Loucy (cell line): Measurements from ENCODE around the gene ASPDH.
"Not testable (repeated sequence)": the region's sequence is repeated elsewhere in the genome, so short reads cannot be mapped to it uniquely, and the experiment has no call there.

Experiments
- H2AFZ ChIP-seq: fragments of 200-600 bp; sonication (generic); 2 replicates; pipeline ENCODE4 v1.6.0; 2016; ENCODE audit warnings: antibody characterized with exemption, mild to moderate bottlenecking, low read length, moderate library complexity
- H3F3A ChIP-seq: fragments of 200-600 bp; 2 replicates; pipeline ENCODE4 v1.6.0; 2016; ENCODE audit warnings: antibody characterized with exemption, low read depth, mild to moderate bottlenecking
- H3K27me3 ChIP-seq: fragments of 200-600 bp; sonication (generic); 2 replicates; pipeline ENCODE4 v1.6.1; 2014; ENCODE audit warnings: low read length, mild to moderate bottlenecking; ENCODE audit not compliant: insufficient read depth, poor library complexity, severe bottlenecking
- H3K36me3 ChIP-seq: fragments of 200-600 bp; sonication (generic); 2 replicates; pipeline ENCODE4 v1.6.1; 2016; ENCODE audit warnings: low read length; ENCODE audit not compliant: insufficient read depth
- H3K4me1 ChIP-seq: fragments of 200-600 bp; sonication (generic); 2 replicates; pipeline ENCODE4 v1.5.1; 2014; ENCODE audit warnings: low read length, mild to moderate bottlenecking; ENCODE audit not compliant: insufficient read depth, poor library complexity, severe bottlenecking
- H3K4me2 ChIP-seq: fragments of 200-600 bp; sonication (generic); 2 replicates; pipeline ENCODE4 v1.6.0; 2014; ENCODE audit warnings: antibody characterized with exemption, low read length, low read depth, mild to moderate bottlenecking; ENCODE audit not compliant: poor library complexity, severe bottlenecking
- H3K4me3 ChIP-seq: fragments of 200-600 bp; sonication (generic); 2 replicates; pipeline ENCODE4 v1.5.1; 2014; ENCODE audit warnings: low read length, mild to moderate bottlenecking, mixed read lengths; ENCODE audit not compliant: poor library complexity, severe bottlenecking
- H3K79me2 ChIP-seq: fragments of 200-600 bp; sonication (generic); 2 replicates; pipeline ENCODE4 v1.6.1; 2014; ENCODE audit warnings: low read length; ENCODE audit not compliant: insufficient read depth
- H3K9ac ChIP-seq: fragments of 200-600 bp; sonication (generic); 2 replicates; pipeline ENCODE4 v1.6.0; 2014; ENCODE audit warnings: mild to moderate bottlenecking, low read depth, low read length, moderate library complexity; ENCODE audit not compliant: poor library complexity, severe bottlenecking
- H3K9me2 ChIP-seq: fragments of 200-600 bp; sonication (generic); replicated peaks from 2 replicates; pipeline ENCODE4 v1.6.1; 2016; ENCODE audit warnings: low read depth, low read length, mixed read lengths
- H3K9me3 ChIP-seq: fragments of 200-600 bp; sonication (generic); 2 replicates; pipeline ENCODE4 v1.6.1; 2014; ENCODE audit warnings: mild to moderate bottlenecking, antibody characterized with exemption, low read length, low read depth; ENCODE audit not compliant: insufficient read depth
- H4K20me1 ChIP-seq: fragments of 200-600 bp; sonication (generic); 2 replicates; pipeline ENCODE4 v1.6.0; 2014; ENCODE audit warnings: antibody characterized with exemption, low read length, mild to moderate bottlenecking; ENCODE audit not compliant: insufficient read depth, poor library complexity, severe bottlenecking
- EZH2phosphoT487 ChIP-seq: fragments of 200-600 bp; IDR thresholded peaks from 2 replicates; pipeline ENCODE4 v1.6.1; 2018; ENCODE audit warnings: antibody characterized with exemption, mild to moderate bottlenecking, moderate library complexity, borderline replicate concordance
- TF ChIP-seq, protein P1 (sequence below): fragments of 200-600 bp; sonication (generic); conservative IDR thresholded peaks from 2 replicates; pipeline ENCODE4 v1.5.1; 2014; ENCODE audit warnings: mild to moderate bottlenecking, antibody characterized with exemption, low read length

ASPDH gene

DNA sequence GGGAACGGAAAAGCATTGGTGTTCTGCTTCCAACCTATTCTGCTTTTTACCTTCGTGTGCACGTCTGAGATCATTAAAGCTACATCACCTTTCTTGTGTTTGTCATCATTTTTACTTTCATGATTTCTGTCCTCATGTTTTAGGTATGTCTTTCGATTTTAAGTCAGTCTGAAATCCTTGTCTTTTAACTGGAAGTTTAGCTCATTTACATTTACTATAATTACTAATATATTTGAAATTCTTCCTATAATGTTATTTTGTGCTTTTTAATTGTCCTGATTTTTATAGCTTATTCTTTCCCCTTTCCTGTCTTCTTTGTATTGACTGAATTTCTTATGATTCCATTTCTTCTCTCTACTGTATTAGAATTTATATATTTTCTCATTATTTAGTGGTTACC lies 19.2 kb upstream of the ASPDH start:
- TF ChIP-seq EZH2phosphoT487 = no peak
- TF ChIP-seq, protein P1, sequence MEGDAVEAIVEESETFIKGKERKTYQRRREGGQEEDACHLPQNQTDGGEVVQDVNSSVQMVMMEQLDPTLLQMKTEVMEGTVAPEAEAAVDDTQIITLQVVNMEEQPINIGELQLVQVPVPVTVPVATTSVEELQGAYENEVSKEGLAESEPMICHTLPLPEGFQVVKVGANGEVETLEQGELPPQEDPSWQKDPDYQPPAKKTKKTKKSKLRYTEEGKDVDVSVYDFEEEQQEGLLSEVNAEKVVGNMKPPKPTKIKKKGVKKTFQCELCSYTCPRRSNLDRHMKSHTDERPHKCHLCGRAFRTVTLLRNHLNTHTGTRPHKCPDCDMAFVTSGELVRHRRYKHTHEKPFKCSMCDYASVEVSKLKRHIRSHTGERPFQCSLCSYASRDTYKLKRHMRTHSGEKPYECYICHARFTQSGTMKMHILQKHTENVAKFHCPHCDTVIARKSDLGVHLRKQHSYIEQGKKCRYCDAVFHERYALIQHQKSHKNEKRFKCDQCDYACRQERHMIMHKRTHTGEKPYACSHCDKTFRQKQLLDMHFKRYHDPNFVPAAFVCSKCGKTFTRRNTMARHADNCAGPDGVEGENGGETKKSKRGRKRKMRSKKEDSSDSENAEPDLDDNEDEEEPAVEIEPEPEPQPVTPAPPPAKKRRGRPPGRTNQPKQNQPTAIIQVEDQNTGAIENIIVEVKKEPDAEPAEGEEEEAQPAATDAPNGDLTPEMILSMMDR = no peak
- Histone ChIP-seq H3K27me3 (no peaks in the 10 kb centered on the region), H3K9me2 (no peaks in the 10 kb centered on the region), H3K36me3 (no peaks in the 10 kb centered on the region), H3K9ac (no peak overlapping the region), H3F3A (no peaks in the 10 kb centered on the region), H2AFZ (no peak overlapping the region), H3K79me2 (no peaks in the 10 kb centered on the region), H3K4me1 (no peaks in the 10 kb centered on the region), H3K4me3 (no peak overlapping the region), H3K9me3 (peaks cover 4% of the 10 kb centered on the region; the same call in 1 of the 2 replicates), H3K4me2 (no peak overlapping the region), H4K20me1 (no peaks in the 10 kb centered on the region)

DNA sequence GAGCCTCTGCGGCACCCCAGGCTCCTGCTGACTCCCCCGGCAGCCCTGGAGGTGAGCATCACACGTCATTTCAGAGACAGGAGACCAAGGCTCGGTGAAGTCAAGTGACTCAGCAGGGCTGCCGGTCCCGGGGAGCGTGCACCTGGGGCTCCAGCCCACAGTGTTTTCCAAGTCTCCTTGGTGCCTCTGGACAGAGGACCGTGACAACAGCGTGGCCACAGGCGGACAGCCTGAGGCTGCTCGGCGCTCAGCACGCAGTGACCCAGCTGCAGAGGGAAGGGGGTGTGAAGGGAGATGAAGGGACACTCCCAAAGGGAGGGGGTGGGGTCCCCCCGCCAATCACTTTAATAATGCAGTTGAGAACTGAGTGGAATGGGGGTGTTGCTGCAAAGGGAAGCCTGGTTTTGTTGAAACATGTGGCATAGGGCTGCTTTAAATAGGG lies 17.5 kb upstream of the ASPDH start:
- no peaks in the 10 kb centered on the region for H3K27me3 ChIP-seq
- no peaks in the 10 kb centered on the region for H3K79me2 ChIP-seq
- no peak overlapping the region for H3K9ac ChIP-seq
- no peaks in the 10 kb centered on the region for H3K36me3 ChIP-seq
- H3F3A ChIP-seq = no peaks in the 10 kb centered on the region
- no peak for TF ChIP-seq EZH2phosphoT487
- TF ChIP-seq, protein P1 = no peak
- H3K4me3 ChIP-seq = no peak overlapping the region
- H3K4me1 ChIP-seq = no peaks in the 10 kb centered on the region
- H4K20me1 ChIP-seq = no peaks in the 10 kb centered on the region
- H2AFZ ChIP-seq = no peak overlapping the region
- no peak overlapping the region for H3K4me2 ChIP-seq
- no peaks in the 10 kb centered on the region for H3K9me2 ChIP-seq
- H3K9me3 ChIP-seq = peaks cover 4% of the 10 kb centered on the region; the same call in 1 of the 2 replicates

DNA sequence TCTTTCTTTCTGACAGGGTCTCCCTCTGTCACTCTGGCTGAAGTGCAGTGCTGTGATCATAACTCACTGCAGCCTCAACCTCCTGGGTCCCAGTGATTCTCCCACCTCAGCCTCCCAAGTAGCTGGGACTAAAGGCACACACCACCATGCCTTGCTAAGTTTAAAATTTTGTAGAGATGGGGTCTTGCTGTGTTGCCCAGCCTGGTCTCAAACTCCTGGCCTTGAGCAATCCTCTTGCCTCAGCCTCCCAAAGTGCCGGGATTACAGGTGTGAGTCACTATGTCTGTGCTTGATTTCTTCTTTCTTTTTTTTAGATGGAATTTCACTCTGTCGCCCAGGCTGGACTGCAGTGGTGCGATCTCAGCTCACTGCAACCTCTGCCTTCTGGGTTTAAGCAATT lies 14.3 kb upstream of the ASPDH start:
- not testable (repeated sequence) for H3F3A ChIP-seq, H3K79me2 ChIP-seq, H3K27me3 ChIP-seq, H3K9ac ChIP-seq, H3K4me3 ChIP-seq, H3K9me2 ChIP-seq, H4K20me1 ChIP-seq, H3K9me3 ChIP-seq, H3K36me3 ChIP-seq, H3K4me1 ChIP-seq, H3K4me2 ChIP-seq, H2AFZ ChIP-seq

DNA sequence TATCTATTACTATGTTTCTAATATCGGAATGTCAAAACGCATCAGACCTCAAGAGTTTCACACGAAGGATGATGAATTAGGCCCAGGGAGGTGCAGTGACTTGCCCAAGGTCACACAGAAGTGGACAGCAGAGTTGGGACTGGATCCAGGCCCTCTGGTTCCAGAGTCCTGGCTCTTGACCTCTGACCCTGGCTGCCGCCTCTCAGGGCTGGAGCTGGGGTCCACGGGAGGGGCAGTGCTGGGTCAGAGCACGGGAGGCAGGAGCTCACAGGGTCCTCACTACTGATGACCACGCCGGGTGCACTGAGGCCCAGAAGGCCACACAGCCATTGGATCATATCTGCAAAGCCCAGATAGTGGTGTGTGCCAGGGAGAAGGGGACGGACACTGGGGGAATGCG lies 9.2 kb upstream of the ASPDH start:
- H3K27me3 ChIP-seq = no peaks in the 10 kb centered on the region
- no peak overlapping the region for H3K4me3 ChIP-seq
- H3K4me1 ChIP-seq = no peaks in the 10 kb centered on the region
- H3K9me2 ChIP-seq = no peaks in the 10 kb centered on the region
- no peak overlapping the region for H2AFZ ChIP-seq
- no peaks in the 10 kb centered on the region for H3K9me3 ChIP-seq
- no peak overlapping the region for H3K9ac ChIP-seq
- H3K4me2 ChIP-seq = no peak overlapping the region
- H3K36me3 ChIP-seq = no peaks in the 10 kb centered on the region
- TF ChIP-seq, protein P1 = no peak
- TF ChIP-seq EZH2phosphoT487 = no peak
- no peaks in the 10 kb centered on the region for H3F3A ChIP-seq
- H3K79me2 ChIP-seq = no peaks in the 10 kb centered on the region
- no peaks in the 10 kb centered on the region for H4K20me1 ChIP-seq
